DOHH2 (cell line): ENCODE data around the gene GOLPH3.

Source experiments
- CTCF ChIP-seq: fragments of 200-600 bp; sonication (generic); IDR thresholded peaks from one replicate; pipeline ENCODE4 v1.5.1; 2014; ENCODE audit warnings: antibody characterized with exemption, mild to moderate bottlenecking, low read depth, low read length; ENCODE audit not compliant: poor library complexity, severe bottlenecking
- EZH2phosphoT487 ChIP-seq: fragments of 200-600 bp; sonication (generic); IDR thresholded peaks from 2 replicates; pipeline ENCODE4 v1.6.1; 2017; ENCODE audit warnings: borderline replicate concordance, mild to moderate bottlenecking, antibody characterized with exemption, low read length, moderate library complexity, mixed read lengths

GRCh38 chr5:32094691-32095090 is 79.4 kb downstream of the GOLPH3 start:
- TF ChIP-seq CTCF (no peak), EZH2phosphoT487 (no peak)
